ENCODE results near the gene LEPROT. TPM values are rescaled to one million over a fixed set of nuclear protein-coding genes. Genes with fewer than 3 reads are reported as not detected.
"Not testable (repeated sequence)": the region's sequence is repeated elsewhere in the genome, so short reads cannot be mapped to it uniquely, and the experiment has no call there.

Gene LEPROT
- total and polyA plus RNA-seq, 2 experiments from 2014 or later, result 22.9 to 24.9 TPM

DNA sequence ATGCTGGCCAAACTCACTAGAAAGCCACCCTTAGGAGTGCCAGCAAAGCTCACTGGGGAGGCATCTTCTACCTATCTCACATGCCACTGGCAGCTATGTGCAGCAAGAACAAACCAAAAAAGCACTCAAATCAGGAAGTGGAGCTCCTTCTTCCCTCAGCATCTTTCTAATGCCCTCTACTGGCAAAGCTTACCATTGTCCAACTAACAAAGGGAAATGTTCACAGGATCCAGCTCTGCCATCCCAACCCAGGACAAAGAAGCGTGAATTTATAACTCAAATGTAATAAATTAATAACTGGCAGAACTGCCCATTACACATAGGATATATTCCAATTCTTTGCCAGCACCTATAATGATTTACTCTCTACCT is 38.9 kb downstream of the LEPROT start:
- Histone ChIP-seq H3K36me3 (ENCODE audit: insufficient read depth) (no peaks in the 10 kb centered on the region; the same call in 1 of the 2 replicates), H3K4me2 (no peak overlapping the region), H3K9me2 (ENCODE audit: insufficient read depth) (no peaks in the 10 kb centered on the region), H2AFZ (peak overlapping the region; percentile 9; the same call in 1 of the 2 replicates), H3F3A (replicated peaks; ENCODE audit: low read depth) (no peaks in the 10 kb centered on the region), H4K20me1 (replicated peaks; ENCODE audit: insufficient read depth) (no peaks in the 10 kb centered on the region), H3K79me2 (replicated peaks; ENCODE audit: insufficient read depth) (no peaks in the 10 kb centered on the region), H3K4me3 (no peak overlapping the region), H3K27ac (ENCODE audit: low read depth) (no peak overlapping the region), H3K27me3 (ENCODE audit: insufficient read depth) (no peaks in the 10 kb centered on the region), H3K4me1 (ENCODE audit: insufficient read depth) (peaks cover 5% of the 10 kb centered on the region)
- ATAC-seq (peak; percentile 88), DNase-seq (ENCODE audit: low spot score) (peak; percentile 73)
- no peaks in the 10 kb centered on the region for H3K27me3 Mint-ChIP-seq (ENCODE audit: insufficient read depth, low read depth, poor library complexity)
- peaks cover 18% of the 10 kb centered on the region for H3K36me3 Mint-ChIP-seq (ENCODE audit: low read depth)
- TF ChIP-seq EZH2phosphoT487 (IDR thresholded peaks at IDR 0.05; ENCODE audit: unreplicated experiment), result no peak
- TF ChIP-seq CTCF (conservative IDR thresholded peaks at IDR 0.05; ENCODE audit: low read depth in 2 of 2), result peak; percentile 66 to 83
- TF ChIP-seq, protein P1, sequence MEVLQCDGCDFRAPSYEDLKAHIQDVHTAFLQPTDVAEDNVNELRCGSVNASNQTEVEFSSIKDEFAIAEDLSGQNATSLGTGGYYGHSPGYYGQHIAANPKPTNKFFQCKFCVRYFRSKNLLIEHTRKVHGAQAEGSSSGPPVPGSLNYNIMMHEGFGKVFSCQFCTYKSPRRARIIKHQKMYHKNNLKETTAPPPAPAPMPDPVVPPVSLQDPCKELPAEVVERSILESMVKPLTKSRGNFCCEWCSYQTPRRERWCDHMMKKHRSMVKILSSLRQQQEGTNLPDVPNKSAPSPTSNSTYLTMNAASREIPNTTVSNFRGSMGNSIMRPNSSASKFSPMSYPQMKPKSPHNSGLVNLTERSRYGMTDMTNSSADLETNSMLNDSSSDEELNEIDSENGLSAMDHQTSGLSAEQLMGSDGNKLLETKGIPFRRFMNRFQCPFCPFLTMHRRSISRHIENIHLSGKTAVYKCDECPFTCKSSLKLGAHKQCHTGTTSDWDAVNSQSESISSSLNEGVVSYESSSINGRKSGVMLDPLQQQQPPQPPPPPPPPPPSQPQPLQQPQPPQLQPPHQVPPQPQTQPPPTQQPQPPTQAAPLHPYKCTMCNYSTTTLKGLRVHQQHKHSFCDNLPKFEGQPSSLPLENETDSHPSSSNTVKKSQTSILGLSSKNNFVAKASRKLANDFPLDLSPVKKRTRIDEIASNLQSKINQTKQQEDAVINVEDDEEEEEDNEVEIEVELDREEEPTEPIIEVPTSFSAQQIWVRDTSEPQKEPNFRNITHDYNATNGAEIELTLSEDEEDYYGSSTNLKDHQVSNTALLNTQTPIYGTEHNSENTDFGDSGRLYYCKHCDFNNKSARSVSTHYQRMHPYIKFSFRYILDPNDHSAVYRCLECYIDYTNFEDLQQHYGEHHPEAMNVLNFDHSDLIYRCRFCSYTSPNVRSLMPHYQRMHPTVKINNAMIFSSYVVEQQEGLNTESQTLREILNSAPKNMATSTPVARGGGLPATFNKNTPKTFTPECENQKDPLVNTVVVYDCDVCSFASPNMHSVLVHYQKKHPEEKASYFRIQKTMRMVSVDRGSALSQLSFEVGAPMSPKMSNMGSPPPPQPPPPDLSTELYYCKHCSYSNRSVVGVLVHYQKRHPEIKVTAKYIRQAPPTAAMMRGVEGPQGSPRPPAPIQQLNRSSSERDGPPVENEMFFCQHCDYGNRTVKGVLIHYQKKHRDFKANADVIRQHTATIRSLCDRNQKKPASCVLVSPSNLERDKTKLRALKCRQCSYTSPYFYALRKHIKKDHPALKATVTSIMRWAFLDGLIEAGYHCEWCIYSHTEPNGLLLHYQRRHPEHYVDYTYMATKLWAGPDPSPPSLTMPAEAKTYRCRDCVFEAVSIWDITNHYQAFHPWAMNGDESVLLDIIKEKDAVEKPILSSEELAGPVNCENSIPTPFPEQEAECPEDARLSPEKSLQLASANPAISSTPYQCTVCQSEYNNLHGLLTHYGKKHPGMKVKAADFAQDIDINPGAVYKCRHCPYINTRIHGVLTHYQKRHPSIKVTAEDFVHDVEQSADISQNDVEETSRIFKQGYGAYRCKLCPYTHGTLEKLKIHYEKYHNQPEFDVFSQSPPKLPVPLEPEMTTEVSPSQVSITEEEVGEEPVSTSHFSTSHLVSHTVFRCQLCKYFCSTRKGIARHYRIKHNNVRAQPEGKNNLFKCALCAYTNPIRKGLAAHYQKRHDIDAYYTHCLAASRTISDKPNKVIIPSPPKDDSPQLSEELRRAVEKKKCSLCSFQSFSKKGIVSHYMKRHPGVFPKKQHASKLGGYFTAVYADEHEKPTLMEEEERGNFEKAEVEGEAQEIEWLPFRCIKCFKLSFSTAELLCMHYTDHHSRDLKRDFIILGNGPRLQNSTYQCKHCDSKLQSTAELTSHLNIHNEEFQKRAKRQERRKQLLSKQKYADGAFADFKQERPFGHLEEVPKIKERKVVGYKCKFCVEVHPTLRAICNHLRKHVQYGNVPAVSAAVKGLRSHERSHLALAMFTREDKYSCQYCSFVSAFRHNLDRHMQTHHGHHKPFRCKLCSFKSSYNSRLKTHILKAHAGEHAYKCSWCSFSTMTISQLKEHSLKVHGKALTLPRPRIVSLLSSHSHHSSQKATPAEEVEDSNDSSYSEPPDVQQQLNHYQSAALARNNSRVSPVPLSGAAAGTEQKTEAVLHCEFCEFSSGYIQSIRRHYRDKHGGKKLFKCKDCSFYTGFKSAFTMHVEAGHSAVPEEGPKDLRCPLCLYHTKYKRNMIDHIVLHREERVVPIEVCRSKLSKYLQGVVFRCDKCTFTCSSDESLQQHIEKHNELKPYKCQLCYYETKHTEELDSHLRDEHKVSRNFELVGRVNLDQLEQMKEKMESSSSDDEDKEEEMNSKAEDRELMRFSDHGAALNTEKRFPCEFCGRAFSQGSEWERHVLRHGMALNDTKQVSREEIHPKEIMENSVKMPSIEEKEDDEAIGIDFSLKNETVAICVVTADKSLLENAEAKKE (CRISPR knock-in tag; IDR thresholded peaks at IDR 0.05), result no peak
- no peak for TF ChIP-seq ETS1 (IDR thresholded peaks at IDR 0.05)
- TF ChIP-seq NANOG (IDR thresholded peaks at IDR 0.05; ENCODE audit: borderline replicate concordance), result no peak
- H3K9me3 Mint-ChIP-seq, result peaks cover 19% of the 10 kb centered on the region
- H3K27ac Mint-ChIP-seq, result no peak overlapping the region
- no peak overlapping the region for H3K4me3 Mint-ChIP-seq
- peaks cover 21% of the 10 kb centered on the region for H3K4me1 Mint-ChIP-seq

DNA sequence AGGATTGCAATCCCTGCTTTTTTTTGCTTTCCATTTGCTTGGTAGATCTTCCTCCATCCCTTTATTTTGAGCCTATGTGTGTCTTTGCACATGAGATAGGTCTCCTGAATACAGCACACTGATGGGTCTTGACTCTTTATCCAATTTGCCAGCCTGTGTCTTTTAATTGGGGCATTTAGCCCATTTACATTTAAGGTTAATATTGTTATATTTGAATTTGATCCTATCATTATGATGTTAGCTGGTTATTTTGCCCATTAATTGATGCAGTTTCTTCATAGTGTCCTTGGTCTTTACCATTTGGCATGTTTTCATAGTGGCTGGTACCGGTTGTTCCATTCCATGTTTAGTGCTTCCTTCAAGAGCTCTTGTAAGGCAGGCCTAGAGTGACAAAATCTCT is 45.4 kb downstream of the LEPROT start:
- not testable (repeated sequence) for H3K79me2 ChIP-seq (replicated peaks; ENCODE audit: insufficient read depth); H3K4me2 ChIP-seq; H3K4me3 Mint-ChIP-seq; H3K4me1 ChIP-seq (ENCODE audit: insufficient read depth); ATAC-seq; H4K20me1 ChIP-seq (replicated peaks; ENCODE audit: insufficient read depth); H3K27ac ChIP-seq (ENCODE audit: low read depth); H3K36me3 Mint-ChIP-seq (ENCODE audit: low read depth); H3K36me3 ChIP-seq (ENCODE audit: insufficient read depth); H3K27ac Mint-ChIP-seq; H3K27me3 ChIP-seq (ENCODE audit: insufficient read depth); DNase-seq (ENCODE audit: low spot score); H2AFZ ChIP-seq; H3K4me1 Mint-ChIP-seq; H3F3A ChIP-seq (replicated peaks; ENCODE audit: low read depth); H3K9me2 ChIP-seq (ENCODE audit: insufficient read depth); H3K27me3 Mint-ChIP-seq (ENCODE audit: insufficient read depth, low read depth, poor library complexity); H3K9me3 Mint-ChIP-seq; H3K4me3 ChIP-seq
